Tongue (tissue), 2 donors: ENCODE data around the gene SYNPR. TPM values are rescaled to one million over a fixed set of nuclear protein-coding genes. Genes with fewer than 3 reads are reported as not detected.

Experiments
- DNase-seq: peaks from one replicate; pipeline ENCODE4 v3.0.0-alpha.2; 2015
- total RNA-seq: library from RNA; depleted of rRNA; stranded (reverse); fragments of >200 nt; gene quantifications from one replicate; pipeline ENCODE4 v1.2.3, GENCODE V29; 2014

SYNPR gene
- total RNA-seq, 1 donor from 2014 or later, result not detected

GRCh38 chr3:63556401-63556800, 278.3 kb downstream of the SYNPR start:
- DNase-seq, result no peak

DNA sequence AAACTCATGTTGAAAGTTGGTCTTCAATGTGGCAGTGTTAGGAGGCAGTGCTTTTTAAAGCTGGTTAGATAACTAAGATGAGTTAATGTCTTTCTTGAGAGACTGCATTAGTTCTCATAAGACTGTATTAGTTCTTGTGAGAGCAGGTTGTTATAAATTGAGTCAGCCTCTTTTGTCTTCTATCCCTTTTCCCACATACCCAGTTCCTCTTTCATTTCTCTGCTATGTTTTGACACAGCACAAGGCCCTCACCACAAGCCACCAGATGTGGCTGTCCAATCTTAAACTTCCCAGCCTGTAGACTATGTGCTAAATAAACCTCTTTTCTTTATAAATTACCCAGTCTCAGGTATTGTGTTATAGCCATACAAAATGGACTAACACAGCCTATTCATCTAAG, 279.8 kb downstream of the SYNPR start:
- DNase-seq, result no peak

DNA sequence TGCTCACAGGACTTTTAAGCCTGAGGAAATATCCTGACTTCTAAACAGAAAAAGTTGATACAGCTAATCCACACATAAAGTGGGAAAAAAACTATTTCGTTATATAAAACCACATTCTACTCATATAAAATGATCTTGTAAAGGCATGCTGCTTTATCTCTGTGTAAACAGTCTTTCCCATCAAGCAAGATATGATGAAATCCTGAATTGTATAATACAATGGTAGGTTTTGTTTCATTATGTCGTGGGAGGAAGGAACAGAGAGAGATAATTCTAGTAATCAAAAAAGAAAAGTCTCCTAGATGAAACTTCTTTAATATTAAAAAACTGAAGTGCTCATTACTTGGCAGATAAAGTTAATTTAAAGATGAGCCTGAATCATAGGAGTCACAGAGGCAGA, 281.8 kb downstream of the SYNPR start:
- no peak for DNase-seq

DNA sequence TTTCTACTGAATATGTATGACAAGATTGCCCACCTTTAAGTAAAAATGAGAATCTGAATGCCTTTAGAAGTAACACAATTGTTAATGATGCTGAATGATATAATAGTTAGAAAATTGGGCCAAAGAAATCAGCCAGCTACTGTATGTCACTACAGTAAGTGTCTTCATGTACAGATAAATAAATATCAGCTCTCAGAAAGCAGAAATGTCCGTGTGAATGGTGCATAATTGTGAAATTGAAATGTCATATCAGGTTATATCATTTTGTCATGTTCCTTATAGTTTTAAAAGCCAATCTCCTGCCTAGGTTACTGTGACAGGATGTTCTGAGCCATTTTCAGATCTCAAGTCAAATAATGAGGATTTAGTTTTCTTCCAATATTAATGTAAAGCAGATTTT, 283.8 kb downstream of the SYNPR start:
- DNase-seq, result no peak

DNA sequence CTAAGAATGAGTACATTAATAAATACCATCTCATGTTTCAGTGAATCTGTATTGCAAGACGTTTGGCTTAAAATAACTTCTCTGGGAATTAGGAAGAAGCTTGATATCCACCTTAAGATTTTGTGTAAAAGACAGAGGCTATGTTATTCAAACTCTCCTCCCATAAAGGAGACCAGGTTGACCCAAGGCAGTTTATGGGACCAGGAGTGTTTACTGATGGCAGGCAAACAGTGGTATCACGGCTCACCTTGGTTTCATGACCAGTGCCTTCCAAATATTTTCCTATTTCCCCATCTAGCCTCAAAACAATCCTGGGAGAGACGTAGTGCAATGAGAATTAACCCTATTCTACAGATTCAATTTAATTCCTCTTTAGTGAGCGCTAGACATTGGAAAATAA, 284.2 kb downstream of the SYNPR start:
- no peak for DNase-seq

DNA sequence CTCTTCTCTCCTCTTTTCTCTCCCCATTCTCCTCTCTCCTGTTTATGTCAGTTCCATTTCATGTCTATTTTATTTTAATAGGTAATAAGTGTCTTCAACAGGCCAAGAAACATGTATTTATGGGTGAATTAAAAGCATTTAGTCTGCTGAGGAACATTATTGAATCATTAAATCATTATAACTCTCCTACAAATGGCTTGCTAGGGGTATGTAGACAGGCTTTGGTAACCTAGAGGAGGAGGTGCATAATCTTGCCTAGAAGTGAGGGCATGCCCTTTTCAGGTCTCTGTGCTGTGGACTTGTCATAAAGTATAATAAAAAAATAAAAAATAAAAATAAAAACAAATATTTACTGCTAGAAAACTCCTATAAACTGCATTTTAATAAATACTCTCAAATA, 285.5 kb downstream of the SYNPR start:
- DNase-seq, result no peak

- no peak for DNase-seq
Observed at GRCh38 chr3:63565220-63565619, 287.1 kb downstream of the SYNPR start.

DNA sequence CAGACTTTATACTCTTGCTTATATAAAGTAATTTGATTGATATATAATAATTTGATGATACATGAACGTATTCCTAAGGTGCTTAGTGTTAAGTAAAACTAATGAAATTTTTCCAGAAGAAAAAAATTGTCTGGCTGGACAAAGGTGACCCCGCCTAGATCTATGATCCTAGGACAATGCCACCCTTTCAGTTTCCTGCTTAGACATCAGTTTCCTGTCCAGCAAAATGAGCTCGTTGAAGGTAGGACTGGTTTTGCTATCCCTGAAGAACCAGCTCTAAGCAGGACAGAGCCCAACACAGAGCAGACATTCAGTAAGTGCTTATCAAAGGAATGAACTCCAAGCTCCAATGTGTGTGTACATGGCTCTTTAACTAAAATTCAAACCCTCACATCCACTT, 293.6 kb downstream of the SYNPR start:
- DNase-seq, result no peak

- DNase-seq, result peak; percentile 54
Observed at GRCh38 chr3:63576846-63577245, 298.7 kb downstream of the SYNPR start.

- DNase-seq, result no peak
Observed at GRCh38 chr3:63578858-63579257, 300.8 kb downstream of the SYNPR start.

GRCh38 chr3:63580151-63580550, 302.0 kb downstream of the SYNPR start:
- DNase-seq, result no peak

DNA sequence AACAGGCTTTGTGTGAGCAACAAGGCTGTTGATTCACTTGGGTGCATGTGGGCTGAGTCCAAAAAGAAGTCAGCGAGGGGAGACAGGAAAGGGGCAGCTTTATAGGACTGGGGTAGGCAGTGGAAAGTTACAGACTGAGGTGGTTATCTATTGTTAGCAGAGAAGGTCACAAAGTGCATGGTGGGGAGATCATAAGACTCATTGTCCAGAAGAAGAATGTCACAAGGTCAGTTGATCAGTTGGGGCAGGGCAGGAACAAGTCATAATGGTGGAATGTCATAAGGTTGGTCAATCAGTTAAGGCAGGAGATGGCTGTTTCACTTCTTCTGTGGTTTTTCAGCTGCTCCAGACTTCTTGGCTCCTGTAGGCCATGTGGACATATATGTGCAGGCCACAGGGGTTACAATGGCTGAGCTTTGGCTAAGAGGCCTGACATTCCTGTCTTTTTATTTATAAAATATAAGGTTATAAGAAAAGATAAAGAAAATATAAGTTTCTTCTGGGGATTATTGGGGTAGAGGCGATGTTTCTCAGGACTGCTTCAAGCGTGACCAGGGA, 304.9 kb downstream of the SYNPR start:
- DNase-seq, result no peak

DNA sequence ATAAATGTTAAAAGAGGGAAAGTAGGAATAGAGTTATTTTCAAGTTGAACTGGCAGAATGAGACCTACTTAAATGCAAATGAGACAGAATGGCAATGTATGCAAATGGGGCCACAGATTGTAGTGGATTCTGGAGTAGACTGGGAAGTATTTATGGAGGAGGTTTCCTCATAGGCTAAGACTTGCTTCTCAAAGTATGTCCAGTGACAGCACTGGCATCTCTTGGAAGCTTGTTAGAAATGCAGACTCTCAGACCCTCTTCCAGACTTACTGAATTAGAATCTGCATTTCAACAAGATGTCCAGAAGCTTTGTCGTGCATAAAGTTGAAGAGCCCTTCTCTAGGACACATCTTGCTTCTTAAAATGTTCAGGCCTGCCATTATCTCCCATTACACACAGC, 306.6 kb downstream of the SYNPR start:
- DNase-seq, result no peak

- no peak for DNase-seq
Observed at GRCh38 chr3:63585927-63586326, 307.8 kb downstream of the SYNPR start.

DNA sequence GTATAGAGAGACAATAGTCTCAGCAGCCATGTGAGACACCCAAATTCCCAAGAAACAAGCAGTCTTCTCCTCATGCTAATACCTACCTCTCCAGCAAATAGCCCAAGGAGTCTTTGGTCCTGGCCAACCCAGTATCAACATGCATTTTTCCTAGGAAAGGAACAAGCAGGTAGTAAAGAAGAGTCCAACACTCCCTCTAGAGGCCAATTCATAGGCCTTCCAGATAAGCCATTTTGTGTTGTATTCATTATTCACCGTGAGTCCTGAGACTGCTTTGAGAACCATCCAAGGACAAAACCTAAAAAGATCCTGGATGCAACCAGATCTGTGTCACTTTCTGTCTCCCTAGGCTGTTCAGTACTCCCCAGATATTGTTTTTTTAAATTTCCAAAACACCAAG, 310.8 kb downstream of the SYNPR start:
- no peak for DNase-seq

GRCh38 chr3:63593779-63594178, 315.7 kb downstream of the SYNPR start:
- DNase-seq, result no peak

GRCh38 chr3:63595221-63595620, 317.1 kb downstream of the SYNPR start:
- no peak for DNase-seq

DNA sequence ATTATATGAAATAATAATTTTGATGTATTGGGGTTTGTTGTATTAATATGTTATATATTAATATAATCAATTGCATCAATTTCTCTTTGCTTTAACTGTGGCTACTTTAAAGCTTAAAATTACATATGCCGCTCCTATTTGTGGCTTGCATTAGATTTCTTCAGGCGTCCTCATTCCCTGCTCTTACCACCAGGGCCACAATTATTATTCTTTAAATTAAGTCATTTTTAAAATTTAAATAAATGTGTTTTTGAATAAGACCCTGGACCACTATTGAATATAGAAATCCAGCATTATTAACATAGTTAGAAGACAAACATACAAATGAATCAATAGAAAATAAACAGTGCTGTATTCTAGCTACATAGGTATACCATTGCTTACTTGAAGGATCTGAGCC, 318.9 kb downstream of the SYNPR start:
- DNase-seq, result no peak

- DNase-seq, result no peak
Observed at GRCh38 chr3:63607716-63608115, 329.6 kb downstream of the SYNPR start.

DNA sequence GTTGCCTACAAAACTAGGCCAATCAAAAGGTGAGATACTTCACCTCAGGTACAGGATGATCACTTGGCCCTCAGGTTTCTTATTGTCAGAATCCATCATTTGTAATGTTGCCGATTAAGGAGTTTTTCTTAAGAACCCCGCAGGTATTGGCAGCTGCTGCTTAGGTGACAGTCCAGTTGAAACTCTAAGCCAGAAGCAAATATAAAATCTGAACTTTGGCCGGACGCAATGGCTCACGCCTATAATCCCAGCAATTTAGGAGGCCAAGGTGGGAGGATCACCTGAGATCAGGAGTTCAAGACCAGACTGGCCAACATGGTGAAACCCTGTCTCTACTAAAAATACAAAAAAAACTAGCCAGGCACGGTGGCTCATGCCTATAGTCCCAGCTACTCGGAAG, 331.3 kb downstream of the SYNPR start:
- DNase-seq, result no peak

GRCh38 chr3:63609834-63610233, 331.7 kb downstream of the SYNPR start:
- no peak for DNase-seq

DNA sequence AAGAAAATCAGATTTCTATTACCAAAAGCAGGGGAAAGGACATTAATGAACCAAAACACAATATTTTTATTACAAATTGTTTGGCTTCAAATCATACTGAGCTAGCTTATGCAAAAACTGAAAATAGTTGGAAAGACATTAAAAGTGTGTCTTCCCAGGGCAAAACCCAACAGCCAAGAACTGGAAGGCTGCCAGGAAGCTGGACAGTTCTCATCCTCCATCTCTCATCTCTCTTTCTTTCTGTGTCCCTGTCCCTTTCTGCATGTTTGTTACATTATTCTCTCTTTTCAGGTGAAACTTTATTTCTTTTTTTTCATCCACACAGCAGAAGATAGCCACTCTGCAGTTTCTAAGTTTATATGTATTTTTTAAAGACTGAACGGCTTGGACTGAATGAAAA, 333.3 kb downstream of the SYNPR start:
- DNase-seq, result peak; percentile 3

DNA sequence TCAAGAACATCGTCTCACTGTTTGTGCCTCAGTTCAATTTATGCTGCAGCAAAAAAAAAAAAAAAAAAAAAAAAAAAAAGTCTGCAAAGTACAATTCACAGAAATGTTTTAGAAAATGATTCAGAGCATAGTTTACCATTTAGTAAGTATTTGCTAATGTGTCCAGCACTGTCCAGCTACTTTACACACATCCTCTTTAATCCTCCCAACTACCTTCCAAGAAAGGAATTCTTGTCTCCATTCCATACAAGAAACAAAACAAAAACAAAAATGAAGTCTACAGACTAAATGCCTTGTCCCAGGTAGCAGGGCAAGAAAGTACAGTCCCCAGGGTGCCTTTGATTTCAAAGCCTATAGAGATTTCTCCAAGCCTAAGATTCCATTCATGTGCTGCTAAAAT, 335.5 kb downstream of the SYNPR start:
- no peak for DNase-seq

DNA sequence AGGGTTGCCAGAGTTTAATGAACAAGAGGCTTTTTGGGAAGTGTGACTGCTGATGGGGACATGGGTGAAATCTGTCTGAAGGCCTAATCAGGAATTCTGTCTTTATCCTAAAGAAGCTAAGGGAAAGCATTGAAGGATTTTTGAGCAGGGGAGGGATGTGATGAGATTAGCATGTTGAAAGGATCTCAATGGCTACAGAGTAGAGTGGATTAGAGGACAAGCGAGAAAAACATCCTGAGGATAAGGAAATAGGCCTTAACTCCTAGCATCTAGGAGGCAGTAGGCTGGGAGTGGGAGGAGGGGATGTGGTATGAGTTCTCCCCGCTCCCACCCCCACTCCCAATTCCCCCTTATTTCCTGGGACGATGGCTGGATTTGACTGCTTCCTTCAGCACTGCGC, 339.3 kb downstream of the SYNPR start:
- DNase-seq, result no peak

DNA sequence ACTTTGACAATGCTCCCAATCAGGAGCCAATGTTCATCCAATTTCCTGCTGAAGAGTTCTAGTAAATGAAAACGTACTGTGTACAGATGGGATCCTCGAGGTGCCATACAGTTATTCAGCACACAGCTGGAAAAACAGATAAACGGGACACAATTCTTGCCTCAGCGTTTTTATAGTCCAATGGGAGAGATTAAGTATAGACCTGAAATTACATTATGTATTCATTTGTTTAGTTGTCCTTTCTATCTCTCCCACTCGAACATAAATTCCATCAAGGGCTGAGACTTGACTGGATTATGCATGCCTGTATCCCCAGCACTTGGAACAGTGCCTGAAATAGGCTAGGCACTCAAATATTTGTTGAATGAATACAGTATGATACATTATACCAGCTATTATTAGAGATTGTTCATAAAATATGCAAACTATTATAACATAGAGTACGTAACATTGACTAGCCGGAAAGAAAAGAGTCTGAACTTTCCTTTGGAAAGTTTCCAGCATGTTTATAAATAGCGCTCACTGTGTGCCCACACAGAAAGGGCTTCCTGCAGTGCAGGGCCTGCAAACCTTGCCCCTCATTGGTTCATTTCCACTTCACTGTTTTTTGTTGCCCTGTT, 346.9 kb downstream of the SYNPR start:
- peak; percentile 57 for DNase-seq
